DOHH2 (cell line): ENCODE measurements around the gene WFS1.

Experiments used
- CTCF ChIP-seq: fragments of 200-600 bp; sonication (generic); IDR thresholded peaks from one replicate; pipeline ENCODE4 v1.5.1; 2014; ENCODE audit warnings: antibody characterized with exemption, mild to moderate bottlenecking, low read depth, low read length; ENCODE audit not compliant: poor library complexity, severe bottlenecking
- EZH2phosphoT487 ChIP-seq: fragments of 200-600 bp; sonication (generic); IDR thresholded peaks from 2 replicates; pipeline ENCODE4 v1.6.1; 2017; ENCODE audit warnings: borderline replicate concordance, mild to moderate bottlenecking, antibody characterized with exemption, low read length, moderate library complexity, mixed read lengths

GRCh38 chr4:6221851-6222760 is 47.5 kb upstream of the WFS1 start:
- no peak for TF ChIP-seq CTCF
- no peak for TF ChIP-seq EZH2phosphoT487
